Activated T-helper 17 cell treated with anti-CD3 and anti-CD28 coated beads, Interleukin-2, amount 50 U/mL, for 72 hours (primary cell): ENCODE results near the gene RNF166. TPM values are rescaled to one million over a fixed set of nuclear protein-coding genes. Genes with fewer than 3 reads are reported as not detected.

Experiments used
- ATAC-seq: fragments of 150-1000 bp; cut with Tn5 transposase; replicated peaks from 2 replicates; pipeline ENCODE4 v1.10.0; 2021; ENCODE audit warnings: mild to moderate bottlenecking, moderate library complexity
- H3K27ac Mint-ChIP-seq: one replicate; pipeline ENCODE4 v1.8.0; 2022; ENCODE audit warnings: mixed read lengths
- H3K27me3 Mint-ChIP-seq: one replicate; pipeline ENCODE4 v1.8.0; 2022; ENCODE audit warnings: mixed read lengths
- H3K36me3 Mint-ChIP-seq: one replicate; pipeline ENCODE4 v1.8.0; 2022; ENCODE audit warnings: low read depth, mild to moderate bottlenecking, mixed read lengths
- H3K4me1 Mint-ChIP-seq: one replicate; pipeline ENCODE4 v1.8.0; 2022; ENCODE audit warnings: mixed read lengths
- H3K4me3 Mint-ChIP-seq: one replicate; pipeline ENCODE4 v1.8.0; 2022; ENCODE audit warnings: mild to moderate bottlenecking, mixed read lengths
- H3K9me3 Mint-ChIP-seq: one replicate; pipeline ENCODE4 v1.8.0; 2022; ENCODE audit warnings: mixed read lengths
- total RNA-seq, 2 donors: library from RNA; stranded (reverse); gene quantifications; one replicate each; pipeline ENCODE4 v1.2.3, GENCODE V29; 2022

RNF166 gene
- total RNA-seq, 2 donors from 2014 or later: 57.1 to 119 TPM

DNA sequence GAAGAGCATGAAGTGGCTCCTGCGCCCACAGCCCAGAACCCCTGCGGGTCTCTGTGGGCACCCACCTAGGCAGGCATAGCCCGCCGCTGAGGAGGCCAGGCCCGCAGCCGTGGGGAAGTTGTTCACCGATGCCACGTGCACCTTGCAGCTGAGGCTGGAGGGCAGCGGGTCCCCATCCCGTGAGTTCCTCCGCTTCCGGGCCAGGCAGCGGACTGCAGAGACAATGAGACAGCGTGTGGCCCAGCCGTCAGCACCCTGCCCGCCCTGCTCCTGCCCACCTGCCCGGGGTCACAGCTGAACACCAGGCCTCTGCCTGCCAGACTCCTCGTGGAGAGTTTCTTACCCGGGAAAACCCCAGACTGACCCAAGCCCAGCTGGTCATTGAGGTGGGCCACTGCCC lies 48.8 kb downstream of the RNF166 start:
- ATAC-seq: no peak
- Mint-ChIP-seq H3K4me3 (no peak overlapping the region), H3K36me3 (peaks cover 18% of the 10 kb centered on the region), H3K27ac (no peak overlapping the region), H3K4me1 (peaks cover 11% of the 10 kb centered on the region), H3K9me3 (no peaks in the 10 kb centered on the region), H3K27me3 (no peaks in the 10 kb centered on the region)

DNA sequence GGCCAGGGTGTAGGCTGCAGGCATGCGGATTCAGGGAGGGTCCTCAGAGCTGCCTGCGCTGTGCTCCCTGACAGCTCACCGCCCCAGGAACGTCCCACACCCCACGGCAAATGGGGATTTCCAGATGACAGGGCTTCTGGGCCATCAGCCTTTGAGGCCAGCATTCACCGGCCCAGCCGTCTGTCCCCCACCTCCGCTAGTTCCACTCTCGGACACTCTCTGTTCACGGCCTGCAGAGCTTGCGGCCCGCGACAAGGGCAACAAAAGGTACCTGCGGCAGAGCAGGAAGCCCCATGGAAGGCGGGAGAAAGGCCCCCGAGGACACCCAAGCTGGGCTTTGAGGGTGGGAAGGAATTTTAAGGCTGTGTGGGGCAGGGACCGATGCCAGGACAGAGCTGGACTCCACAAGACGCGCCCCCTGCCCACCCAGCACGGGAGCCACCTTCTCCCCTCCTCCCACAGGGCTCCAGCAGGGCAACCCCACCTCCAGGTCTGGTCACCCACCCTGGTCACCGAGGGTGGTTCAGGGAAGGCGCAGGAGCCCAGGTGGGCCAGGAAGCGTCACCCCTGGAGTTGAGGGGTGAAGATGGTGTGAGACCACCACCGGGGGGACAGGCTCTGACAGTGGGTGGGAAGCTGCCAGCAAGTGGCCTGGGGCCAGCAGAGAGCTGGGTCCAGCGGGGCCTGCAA lies 49.8 kb downstream of the RNF166 start:
- Mint-ChIP-seq H3K9me3 (no peaks in the 10 kb centered on the region), H3K36me3 (peaks cover 18% of the 10 kb centered on the region), H3K27ac (no peak overlapping the region), H3K27me3 (no peaks in the 10 kb centered on the region), H3K4me3 (no peak overlapping the region), H3K4me1 (peaks cover 4% of the 10 kb centered on the region)
- ATAC-seq: no peak

DNA sequence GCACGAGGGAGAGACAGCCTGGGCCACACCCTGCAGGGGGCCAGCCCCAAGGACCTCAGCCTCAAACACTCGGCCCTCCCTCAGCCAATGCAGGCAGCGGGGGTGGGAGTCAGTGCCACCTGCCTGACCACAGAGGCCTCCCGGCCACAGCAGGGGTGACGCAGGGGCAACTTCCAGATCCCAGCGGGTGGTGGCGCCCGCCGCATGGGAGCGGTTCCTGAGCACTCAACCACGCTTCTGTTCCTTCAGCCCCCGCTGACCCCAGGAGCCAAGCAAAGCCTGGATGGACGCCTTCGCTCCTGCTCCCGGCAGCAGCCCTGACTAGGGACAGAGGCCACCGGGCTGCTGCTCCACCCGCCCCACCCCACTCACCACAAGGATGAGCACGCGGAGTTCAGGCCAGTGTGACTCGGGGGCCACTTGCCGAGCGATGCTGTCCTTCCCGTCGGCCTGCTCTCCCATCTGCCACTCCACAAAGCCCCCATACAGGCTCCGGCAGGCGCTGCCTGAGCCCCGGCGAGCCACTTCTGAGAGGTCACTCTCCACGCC lies 50.4 kb downstream of the RNF166 start:
- Mint-ChIP-seq H3K9me3 (no peaks in the 10 kb centered on the region), H3K4me1 (no peaks in the 10 kb centered on the region), H3K36me3 (peaks cover 24% of the 10 kb centered on the region), H3K27ac (no peak overlapping the region), H3K27me3 (no peaks in the 10 kb centered on the region), H3K4me3 (no peak overlapping the region)
- no peak for ATAC-seq

DNA sequence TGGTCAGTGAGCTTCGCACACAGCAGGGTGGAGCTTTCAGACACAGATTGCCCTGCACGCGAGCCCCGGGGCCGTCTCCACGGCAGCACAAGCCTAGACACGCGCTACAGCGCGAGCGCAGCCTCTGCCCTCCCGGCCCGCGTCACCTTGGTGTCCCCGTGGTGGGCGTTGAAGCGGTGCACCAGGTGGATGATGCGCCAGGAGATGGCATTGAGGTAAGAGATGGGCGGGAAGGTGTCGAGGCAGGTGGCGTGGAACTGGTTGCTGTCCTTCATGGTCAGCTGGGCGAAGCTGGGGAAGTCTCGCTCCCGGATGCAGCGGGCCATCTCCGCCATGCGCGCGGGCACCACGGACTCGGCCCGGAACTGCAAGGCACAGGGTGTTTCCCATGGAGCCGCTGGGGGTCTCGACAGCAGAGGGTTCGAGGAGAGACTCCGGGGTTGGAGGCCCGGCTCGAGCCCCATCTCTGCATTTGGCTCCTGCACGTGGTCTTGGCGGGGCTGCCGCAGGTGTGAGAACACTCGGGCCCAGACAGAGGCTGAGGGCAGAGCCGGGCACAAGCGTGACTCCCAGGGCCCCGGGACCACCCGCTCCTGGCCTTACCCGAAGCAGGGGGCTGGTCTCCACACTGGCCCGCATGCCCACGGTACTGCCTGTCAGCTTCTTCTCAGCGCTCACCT lies 51.0 kb downstream of the RNF166 start:
- ATAC-seq: no peak
- H3K4me3 Mint-ChIP-seq: no peak overlapping the region
- H3K4me1 Mint-ChIP-seq: no peaks in the 10 kb centered on the region
- H3K9me3 Mint-ChIP-seq: no peaks in the 10 kb centered on the region
- H3K36me3 Mint-ChIP-seq: peaks cover 24% of the 10 kb centered on the region
- H3K27ac Mint-ChIP-seq: no peak overlapping the region
- H3K27me3 Mint-ChIP-seq: no peaks in the 10 kb centered on the region

DNA sequence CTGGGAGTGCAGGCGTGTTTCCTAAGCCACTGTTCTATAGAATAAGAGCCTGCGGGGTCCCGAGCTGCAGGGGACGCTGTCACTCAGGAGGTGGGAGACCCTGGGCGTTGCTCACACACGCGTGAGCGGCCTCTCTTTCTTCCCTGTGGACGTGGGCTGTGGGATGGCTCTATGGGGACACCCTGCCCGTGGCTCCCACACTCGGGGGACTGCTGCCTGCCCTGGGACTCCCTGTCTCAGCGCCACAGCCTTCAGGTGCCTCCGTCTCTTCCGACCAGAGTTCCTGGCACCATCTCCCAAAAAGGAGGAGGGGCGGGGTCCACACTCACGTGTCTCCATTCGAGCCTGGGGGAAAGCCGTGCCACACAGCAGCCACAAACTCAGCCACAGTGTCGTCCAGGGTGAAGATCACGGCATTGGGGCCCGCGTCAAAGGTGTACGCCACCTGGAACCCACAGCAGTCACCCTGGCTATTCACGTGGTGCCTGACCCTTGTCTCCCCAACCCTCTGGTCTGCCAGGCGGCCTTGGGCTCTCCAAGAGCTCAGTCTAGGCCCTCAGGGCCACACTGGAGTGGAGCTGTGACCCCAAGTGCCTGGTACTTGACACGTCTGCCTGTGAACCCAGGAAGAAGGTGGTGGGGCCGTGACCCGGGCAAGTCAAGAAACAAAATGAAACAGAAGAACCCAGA lies 51.7 kb downstream of the RNF166 start:
- Mint-ChIP-seq H3K27me3 (no peaks in the 10 kb centered on the region), H3K36me3 (peaks cover 23% of the 10 kb centered on the region), H3K9me3 (no peaks in the 10 kb centered on the region), H3K4me1 (no peaks in the 10 kb centered on the region), H3K4me3 (no peak overlapping the region), H3K27ac (no peak overlapping the region)
- ATAC-seq: no peak

DNA sequence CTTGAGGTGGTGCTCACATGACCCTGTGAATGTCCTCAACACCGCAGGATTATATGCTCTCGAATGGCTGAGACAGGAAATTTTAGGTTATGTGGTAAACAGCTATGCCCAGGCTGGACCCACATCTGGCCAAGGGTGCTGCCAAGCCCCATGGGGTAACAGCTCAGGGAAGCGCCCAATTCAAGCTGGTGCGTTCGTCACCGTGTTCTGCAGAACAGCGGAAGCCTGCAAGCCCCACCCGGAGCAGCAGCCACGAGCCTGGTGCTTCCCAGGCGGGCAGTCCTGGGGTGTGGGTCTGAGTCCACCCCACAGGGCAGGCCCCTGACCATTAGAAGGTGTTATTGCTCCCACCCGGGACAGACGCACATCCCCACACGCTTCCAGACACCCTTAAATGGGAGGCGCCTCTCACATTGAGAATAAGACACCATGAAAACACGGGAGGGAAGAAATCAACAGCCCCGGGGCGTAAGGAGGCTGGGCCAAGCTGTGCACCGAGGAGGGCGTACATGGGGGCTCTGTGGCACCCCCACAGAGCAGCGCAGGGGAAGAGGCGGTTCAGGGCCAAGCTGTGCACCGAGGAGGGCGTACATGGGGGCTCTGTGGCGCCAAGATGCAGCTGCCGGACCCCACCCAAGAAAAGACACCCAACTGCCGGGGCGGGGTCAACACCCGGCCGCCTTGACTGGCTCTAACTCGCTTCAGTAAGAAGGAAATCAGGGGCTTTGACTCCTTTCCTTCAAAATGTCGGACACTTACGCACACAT lies 52.4 kb downstream of the RNF166 start:
- no peak for ATAC-seq
- H3K27ac Mint-ChIP-seq: peak overlapping the region; percentile 28
- H3K4me1 Mint-ChIP-seq: peaks cover 5% of the 10 kb centered on the region
- H3K27me3 Mint-ChIP-seq: no peaks in the 10 kb centered on the region
- H3K36me3 Mint-ChIP-seq: peaks cover 31% of the 10 kb centered on the region
- H3K4me3 Mint-ChIP-seq: no peak overlapping the region
- H3K9me3 Mint-ChIP-seq: no peaks in the 10 kb centered on the region

DNA sequence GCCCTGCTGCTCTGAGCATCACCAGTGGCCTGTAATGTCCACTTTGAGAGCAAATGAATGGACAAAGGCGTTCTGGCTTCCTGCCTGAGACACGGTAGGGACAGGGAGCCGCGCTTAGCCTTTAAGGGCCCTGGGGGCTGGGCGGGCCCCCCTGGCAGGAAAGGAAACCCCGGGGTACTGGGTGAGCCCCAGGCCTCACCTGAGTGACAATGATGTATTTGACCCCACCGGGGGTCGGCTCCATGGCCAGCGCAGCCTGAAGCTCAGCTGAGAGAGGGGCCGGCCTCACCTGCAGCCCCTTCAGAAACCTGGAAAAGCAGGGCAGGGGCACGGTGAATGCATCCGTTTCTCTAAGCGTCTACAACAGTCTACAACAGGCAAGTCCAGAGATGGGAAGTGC lies 53.1 kb downstream of the RNF166 start:
- Mint-ChIP-seq H3K4me1 (peaks cover 5% of the 10 kb centered on the region), H3K36me3 (peaks cover 32% of the 10 kb centered on the region), H3K9me3 (no peaks in the 10 kb centered on the region), H3K27ac (peak overlapping the region; percentile 28), H3K27me3 (no peaks in the 10 kb centered on the region), H3K4me3 (no peak overlapping the region)
- ATAC-seq: no peak

DNA sequence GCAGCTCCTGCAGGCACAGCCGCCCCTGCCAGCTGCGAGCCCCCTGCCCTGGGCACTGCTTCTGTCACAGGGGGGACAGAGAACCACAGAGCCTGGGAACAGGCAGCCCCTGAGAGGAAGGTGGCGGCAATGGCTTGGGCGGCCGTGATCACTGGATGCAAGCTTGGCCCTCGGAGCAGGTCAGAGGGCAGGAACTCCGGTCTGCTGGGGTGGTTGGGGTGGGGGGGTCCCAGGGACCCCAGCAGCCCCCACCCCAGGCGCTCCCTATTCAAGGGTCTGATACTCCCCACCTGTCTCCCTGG lies 53.5 kb downstream of the RNF166 start:
- Mint-ChIP-seq H3K4me3 (no peak overlapping the region), H3K9me3 (no peaks in the 10 kb centered on the region), H3K36me3 (peaks cover 32% of the 10 kb centered on the region), H3K4me1 (peaks cover 5% of the 10 kb centered on the region), H3K27me3 (no peaks in the 10 kb centered on the region), H3K27ac (no peak overlapping the region)
- no peak for ATAC-seq

DNA sequence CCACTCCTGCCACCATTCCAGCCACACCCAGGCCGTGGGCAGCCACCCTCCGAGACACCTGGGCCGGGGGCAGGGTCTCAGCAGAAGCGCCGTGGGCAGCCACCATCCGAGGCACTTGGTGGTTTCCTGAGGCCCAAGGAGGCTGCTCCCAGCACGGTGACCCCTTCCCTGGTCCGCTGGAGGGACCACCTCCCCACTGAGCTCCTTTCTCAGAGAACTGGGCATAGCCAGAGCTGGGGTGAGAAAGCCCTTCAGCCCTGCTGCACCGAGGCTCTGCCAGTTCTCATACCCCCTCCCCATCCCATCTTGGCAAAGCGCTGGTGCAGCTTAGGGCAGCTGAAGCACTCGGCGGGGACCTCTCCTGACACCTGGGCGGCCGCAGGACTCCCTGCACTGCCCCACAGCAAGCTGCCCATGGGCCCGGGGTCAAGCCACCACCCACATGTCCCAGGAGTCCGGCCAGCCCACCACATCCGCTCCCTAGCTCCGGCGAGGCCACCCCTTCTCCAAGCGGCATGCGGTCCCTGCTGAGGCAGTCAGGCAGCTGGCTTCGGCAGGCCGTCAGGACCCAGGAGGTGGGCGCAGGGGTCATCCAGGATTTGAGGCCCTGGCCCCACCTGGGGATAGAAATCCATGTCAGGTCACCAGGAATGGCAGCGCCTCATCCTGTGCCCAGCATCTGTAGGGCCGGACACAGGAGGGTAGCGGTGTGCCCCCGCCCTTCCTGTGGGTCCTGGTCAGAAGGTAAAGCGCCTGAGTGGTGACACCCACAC lies 54.0 kb downstream of the RNF166 start:
- no peak overlapping the region for H3K27ac Mint-ChIP-seq
- peaks cover 5% of the 10 kb centered on the region for H3K4me1 Mint-ChIP-seq
- peaks cover 32% of the 10 kb centered on the region for H3K36me3 Mint-ChIP-seq
- no peak for ATAC-seq
- no peaks in the 10 kb centered on the region for H3K27me3 Mint-ChIP-seq
- no peaks in the 10 kb centered on the region for H3K9me3 Mint-ChIP-seq
- H3K4me3 Mint-ChIP-seq: peak overlapping the region; percentile 85

DNA sequence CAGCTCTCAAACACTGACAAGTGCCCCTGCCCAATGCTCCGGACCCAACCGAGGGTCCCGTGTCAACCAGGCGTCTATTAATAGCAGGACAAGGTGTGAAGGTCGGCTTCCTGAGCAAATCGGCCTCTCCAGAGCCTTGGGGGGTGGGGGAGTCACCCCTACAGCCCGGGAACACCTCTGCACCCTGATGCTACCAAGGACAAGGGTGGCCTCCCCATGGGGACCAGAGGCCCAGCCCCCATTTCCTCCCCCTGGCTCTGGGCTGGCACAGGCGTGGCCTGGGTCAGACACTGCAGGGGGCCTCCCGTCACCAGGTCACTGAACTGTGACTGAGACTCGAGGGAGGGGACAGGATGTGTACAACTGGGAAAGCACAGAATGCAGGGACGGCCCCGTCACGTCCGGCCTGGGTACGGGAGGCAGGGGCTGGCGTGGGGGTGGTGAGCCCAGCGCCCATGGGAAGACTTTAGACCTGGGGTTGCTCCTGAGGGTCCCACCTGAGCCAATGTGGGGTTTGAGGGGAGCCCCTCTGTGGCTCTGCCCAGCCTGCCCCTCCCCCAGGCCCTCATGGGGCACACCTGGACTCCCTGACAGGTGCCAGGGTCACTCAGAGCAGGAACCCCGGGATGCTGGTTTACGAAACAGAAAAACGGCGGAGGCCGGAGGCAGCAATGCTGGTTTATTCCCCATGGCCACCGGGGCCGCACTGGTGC lies 54.8 kb downstream of the RNF166 start:
- H3K27me3 Mint-ChIP-seq: no peaks in the 10 kb centered on the region
- no peaks in the 10 kb centered on the region for H3K9me3 Mint-ChIP-seq
- peaks cover 27% of the 10 kb centered on the region for H3K36me3 Mint-ChIP-seq
- peaks cover 5% of the 10 kb centered on the region for H3K4me1 Mint-ChIP-seq
- peak; percentile 93 for ATAC-seq
- H3K4me3 Mint-ChIP-seq: peak overlapping the region; percentile 85
- H3K27ac Mint-ChIP-seq: peak overlapping the region; percentile 84

DNA sequence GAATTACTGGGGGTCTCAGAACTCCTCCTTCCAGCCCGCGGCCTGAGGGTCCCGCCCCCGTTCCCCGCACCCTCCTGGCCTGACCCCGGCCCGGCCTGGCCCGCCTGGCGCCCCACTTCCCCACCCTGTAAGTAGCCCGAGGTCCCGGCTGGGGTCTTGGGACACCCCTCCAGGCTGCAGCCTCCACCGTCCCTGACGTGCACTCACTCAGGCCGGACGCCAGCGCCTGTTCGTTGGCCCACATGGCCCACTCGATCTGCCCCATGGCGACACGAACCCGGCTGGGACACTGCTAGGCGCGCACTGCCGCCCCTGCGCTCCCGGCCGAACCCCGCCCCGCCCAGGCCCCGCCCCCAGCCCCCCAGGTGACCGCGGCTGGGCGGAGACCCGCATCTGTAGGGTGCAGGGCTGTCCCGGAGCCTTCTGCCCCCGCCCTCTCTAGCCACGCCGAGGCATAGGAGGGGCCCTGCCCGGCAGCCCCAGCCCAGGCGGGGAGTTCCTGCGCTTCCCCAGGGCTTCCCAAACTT lies 55.4 kb downstream of the RNF166 start, which contains the start of gene CYBA:
Gene CYBA, minus strand, starts transcription at position 305 of the 527 bp plus-strand sequence. Its CDS starts 40 bp downstream, at position 265.
- peak; percentile 91 for ATAC-seq
- Mint-ChIP-seq H3K4me3 (peak within 1 kb of the TSS; percentile 85), H3K4me1 (peaks cover 5% of the 10 kb centered on the region), H3K27me3 (no peaks in the 10 kb centered on the region), H3K9me3 (no peaks in the 10 kb centered on the region), H3K27ac (peak within 1 kb of the TSS; percentile 84), H3K36me3 (peaks cover 27% of the 10 kb centered on the region)

DNA sequence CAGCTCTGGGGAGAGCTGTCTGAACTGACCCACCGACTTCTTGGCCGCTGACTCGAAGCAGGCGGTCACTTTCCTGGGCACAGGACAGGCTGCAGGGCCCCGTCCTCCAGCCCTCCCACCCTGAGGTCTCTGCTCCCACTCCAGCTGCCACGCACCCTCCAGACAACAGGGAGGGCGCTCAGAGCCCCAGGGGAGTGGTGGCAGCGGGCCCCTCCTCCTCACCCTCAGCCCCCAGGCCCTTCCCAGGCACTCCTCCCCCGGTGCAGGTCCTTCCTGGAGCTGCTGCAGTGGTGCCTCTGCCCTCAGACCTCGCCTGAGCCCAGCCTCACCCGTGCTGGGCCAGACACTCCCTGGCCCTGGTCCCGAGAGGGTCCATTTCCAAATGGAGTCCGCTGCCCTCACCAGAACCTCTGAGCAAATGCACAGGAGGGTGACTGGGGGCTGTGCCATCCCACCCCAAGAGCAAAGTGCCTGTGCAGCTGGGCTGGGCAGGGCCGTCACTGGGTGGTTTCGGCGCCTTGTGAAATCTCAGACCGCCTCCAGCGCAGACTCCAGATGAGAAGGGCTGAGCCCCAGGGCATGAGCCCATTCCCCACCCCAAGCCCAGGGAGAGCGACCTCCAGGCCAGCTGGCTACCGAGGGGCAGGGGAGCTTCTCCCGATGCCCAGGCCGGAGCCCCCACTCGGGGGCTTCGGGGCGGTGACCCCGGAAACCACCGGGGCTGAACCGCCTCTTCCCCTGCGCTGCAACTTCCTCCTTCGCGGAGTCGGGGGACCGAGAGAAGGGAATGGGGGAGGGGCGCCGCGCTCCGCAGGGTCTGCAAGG lies 56.1 kb downstream of the RNF166 start:
- H3K36me3 Mint-ChIP-seq: peaks cover 26% of the 10 kb centered on the region
- peaks cover 5% of the 10 kb centered on the region for H3K4me1 Mint-ChIP-seq
- ATAC-seq: no peak
- no peak overlapping the region for H3K27ac Mint-ChIP-seq
- H3K4me3 Mint-ChIP-seq: peak overlapping the region; percentile 85
- no peaks in the 10 kb centered on the region for H3K27me3 Mint-ChIP-seq
- H3K9me3 Mint-ChIP-seq: no peaks in the 10 kb centered on the region
